Osteoblast (primary cell): ENCODE results near the gene HDHD5. TPM values are rescaled to one million over a fixed set of nuclear protein-coding genes. Genes with fewer than 3 reads are reported as not detected.

ENCODE experiments used
- DNase-seq: peaks from one replicate; pipeline ENCODE4 v3.0.0; 2011; ENCODE audit warnings: low spot score, mixed read lengths; ENCODE audit not compliant: insufficient read length; ENCODE audit errors: missing footprints
- H2AFZ ChIP-seq: 2 replicates; pipeline ENCODE4 v1.6.0; 2011; ENCODE audit warnings: mild to moderate bottlenecking, low read length
- H3K27ac ChIP-seq: 2 replicates; pipeline ENCODE4 v1.5.1; 2011; ENCODE audit warnings: mild to moderate bottlenecking, low read depth, low read length, moderate library complexity
- H3K27me3 ChIP-seq: 2 replicates; pipeline ENCODE4 v1.6.0; 2012; ENCODE audit warnings: mild to moderate bottlenecking, control low read depth, inconsistent platforms, low read length, moderate library complexity; ENCODE audit not compliant: insufficient read depth
- H3K36me3 ChIP-seq: 2 replicates; pipeline ENCODE4 v1.5.1; 2011; ENCODE audit warnings: mild to moderate bottlenecking, low read length, control low read depth, moderate library complexity; ENCODE audit not compliant: insufficient read depth
- H3K4me1 ChIP-seq: 2 replicates; pipeline ENCODE4 v1.5.1; 2011; ENCODE audit warnings: mild to moderate bottlenecking, low read length, control low read depth, moderate library complexity; ENCODE audit not compliant: insufficient read depth
- H3K4me2 ChIP-seq: 2 replicates; pipeline ENCODE4 v1.6.0; 2011; ENCODE audit warnings: mild to moderate bottlenecking, low read length; ENCODE audit not compliant: insufficient read depth
- H3K4me3 ChIP-seq: fragments of 200-600 bp; sonication (generic); 3 replicates; pipeline ENCODE4 v1.5.1; 2012; ENCODE audit warnings: mild to moderate bottlenecking, low read length, inconsistent platforms; ENCODE audit not compliant: insufficient read depth
- H3K79me2 ChIP-seq: 2 replicates; pipeline ENCODE4 v1.6.0; 2012; ENCODE audit warnings: mild to moderate bottlenecking, low read length, control low read depth, inconsistent platforms; ENCODE audit not compliant: insufficient read depth
- H3K9me3 ChIP-seq: 2 replicates; pipeline ENCODE4 v1.5.1; 2011; ENCODE audit warnings: low read depth, low read length, control low read depth
- H4K20me1 ChIP-seq: 2 replicates; pipeline ENCODE4 v1.6.0; 2012; ENCODE audit warnings: mild to moderate bottlenecking, low read length, control low read depth; ENCODE audit not compliant: insufficient read depth
- total RNA-seq: library from RNA; depleted of rRNA; stranded (reverse); fragments of >200 nt; gene quantifications from 2 replicates; pipeline ENCODE4 v1.2.3, GENCODE V29; 2012
- TF ChIP-seq, protein P1 (sequence below): IDR thresholded peaks from 2 replicates; pipeline ENCODE4 v1.5.1; 2011; ENCODE audit warnings: mild to moderate bottlenecking, low read depth, low read length, moderate library complexity; ENCODE audit errors: extremely low read depth

The HDHD5 gene
- total RNA-seq, 1 donor = 31.8 TPM

DNA sequence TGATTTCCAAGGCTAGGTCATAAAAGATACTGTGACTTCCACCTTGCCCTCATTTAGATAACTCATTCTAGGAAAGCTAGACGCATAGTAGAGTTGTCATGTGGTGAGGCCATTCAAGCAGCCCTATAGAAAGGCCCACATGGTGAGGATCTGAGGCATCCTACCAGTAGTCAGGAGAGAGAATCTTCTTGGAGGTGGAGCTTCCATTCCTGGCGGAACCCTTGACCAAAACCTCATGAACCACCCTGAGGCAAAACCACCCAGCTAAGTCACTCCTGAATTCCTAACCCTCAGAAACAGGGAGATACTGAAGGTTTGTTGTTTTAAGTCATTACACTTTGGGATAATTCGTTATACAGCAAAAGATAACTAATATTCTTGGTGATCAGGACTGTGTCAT lies 2.9 kb upstream of the HDHD5 start:
- H3K27me3 ChIP-seq = no peaks in the 10 kb centered on the region
- H3K4me1 ChIP-seq = no peaks in the 10 kb centered on the region
- DNase-seq = no peak
- H3K4me3 ChIP-seq = no peak overlapping the region
- H4K20me1 ChIP-seq = no peaks in the 10 kb centered on the region
- H3K4me2 ChIP-seq = no peak overlapping the region
- H2AFZ ChIP-seq = no peak overlapping the region
- no peaks in the 10 kb centered on the region for H3K36me3 ChIP-seq
- no peak overlapping the region for H3K27ac ChIP-seq
- no peaks in the 10 kb centered on the region for H3K9me3 ChIP-seq
- peaks cover 8% of the 10 kb centered on the region for H3K79me2 ChIP-seq
- TF ChIP-seq, protein P1, sequence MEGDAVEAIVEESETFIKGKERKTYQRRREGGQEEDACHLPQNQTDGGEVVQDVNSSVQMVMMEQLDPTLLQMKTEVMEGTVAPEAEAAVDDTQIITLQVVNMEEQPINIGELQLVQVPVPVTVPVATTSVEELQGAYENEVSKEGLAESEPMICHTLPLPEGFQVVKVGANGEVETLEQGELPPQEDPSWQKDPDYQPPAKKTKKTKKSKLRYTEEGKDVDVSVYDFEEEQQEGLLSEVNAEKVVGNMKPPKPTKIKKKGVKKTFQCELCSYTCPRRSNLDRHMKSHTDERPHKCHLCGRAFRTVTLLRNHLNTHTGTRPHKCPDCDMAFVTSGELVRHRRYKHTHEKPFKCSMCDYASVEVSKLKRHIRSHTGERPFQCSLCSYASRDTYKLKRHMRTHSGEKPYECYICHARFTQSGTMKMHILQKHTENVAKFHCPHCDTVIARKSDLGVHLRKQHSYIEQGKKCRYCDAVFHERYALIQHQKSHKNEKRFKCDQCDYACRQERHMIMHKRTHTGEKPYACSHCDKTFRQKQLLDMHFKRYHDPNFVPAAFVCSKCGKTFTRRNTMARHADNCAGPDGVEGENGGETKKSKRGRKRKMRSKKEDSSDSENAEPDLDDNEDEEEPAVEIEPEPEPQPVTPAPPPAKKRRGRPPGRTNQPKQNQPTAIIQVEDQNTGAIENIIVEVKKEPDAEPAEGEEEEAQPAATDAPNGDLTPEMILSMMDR = no peak

DNA sequence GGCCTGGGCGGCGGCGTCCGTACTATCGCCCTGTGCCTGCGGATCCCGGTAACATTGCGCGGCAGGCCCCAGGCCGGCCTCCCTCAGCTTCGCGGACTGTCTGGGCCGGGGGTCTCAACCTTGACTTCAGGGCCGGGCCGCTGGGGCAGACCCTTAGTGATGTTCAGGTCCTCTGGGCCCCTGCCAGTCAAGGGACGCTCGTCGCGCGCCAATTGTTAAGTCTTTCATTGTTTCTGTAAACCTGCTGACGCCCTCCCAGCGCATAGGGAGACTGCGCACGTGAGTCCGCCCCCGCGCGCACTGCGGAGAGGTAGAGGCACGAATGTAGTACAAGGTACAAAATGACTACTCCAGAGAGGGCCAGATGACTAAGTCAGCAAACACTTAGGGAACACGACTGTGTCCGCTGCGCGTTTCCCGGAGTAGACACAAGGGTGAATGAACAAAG lies 451 bp upstream of the HDHD5 start:
- Histone ChIP-seq H3K27me3 (no peaks in the 10 kb centered on the region), H3K27ac (no peak overlapping the region), H2AFZ (peak overlapping the region; percentile 97), H3K4me1 (no peaks in the 10 kb centered on the region), H3K36me3 (no peaks in the 10 kb centered on the region), H3K4me2 (peak overlapping the region; percentile 88), H3K4me3 (peak overlapping the region; percentile 86), H3K9me3 (no peaks in the 10 kb centered on the region), H4K20me1 (no peaks in the 10 kb centered on the region), H3K79me2 (peaks cover 15% of the 10 kb centered on the region)
- DNase-seq = peak; percentile 87
- TF ChIP-seq, protein P1 = no peak

DNA sequence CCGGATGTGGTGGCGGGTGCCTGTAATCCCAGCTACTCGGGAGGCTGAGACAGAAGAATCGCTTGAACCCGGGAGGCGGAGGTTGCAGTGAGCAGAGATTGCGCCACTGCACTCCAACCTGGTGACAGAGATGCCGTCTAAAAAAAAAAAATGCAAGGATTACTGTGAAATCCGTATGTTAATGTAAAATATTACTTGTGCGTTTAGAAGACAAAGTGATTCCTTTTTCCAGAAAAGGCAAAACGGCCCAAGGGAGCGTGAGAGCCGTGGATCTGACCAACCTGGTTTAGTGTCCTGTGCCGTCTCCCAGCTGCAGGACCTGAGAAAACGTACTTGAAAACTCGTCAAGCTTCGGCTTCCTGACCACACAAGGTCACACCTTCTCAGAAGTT lies 905 bp downstream of the HDHD5 start:
- no peaks in the 10 kb centered on the region for H3K9me3 ChIP-seq
- peak overlapping the region; percentile 86 for H3K4me3 ChIP-seq
- peak overlapping the region; percentile 89 for H2AFZ ChIP-seq
- H3K4me1 ChIP-seq = no peaks in the 10 kb centered on the region
- H3K36me3 ChIP-seq = no peaks in the 10 kb centered on the region
- DNase-seq = peak; percentile 82
- peaks cover 19% of the 10 kb centered on the region for H3K79me2 ChIP-seq
- H3K27ac ChIP-seq = peak overlapping the region; percentile 28
- peak overlapping the region; percentile 88 for H3K4me2 ChIP-seq
- TF ChIP-seq, protein P1 = no peak
- H3K27me3 ChIP-seq = no peaks in the 10 kb centered on the region
- H4K20me1 ChIP-seq = no peaks in the 10 kb centered on the region

DNA sequence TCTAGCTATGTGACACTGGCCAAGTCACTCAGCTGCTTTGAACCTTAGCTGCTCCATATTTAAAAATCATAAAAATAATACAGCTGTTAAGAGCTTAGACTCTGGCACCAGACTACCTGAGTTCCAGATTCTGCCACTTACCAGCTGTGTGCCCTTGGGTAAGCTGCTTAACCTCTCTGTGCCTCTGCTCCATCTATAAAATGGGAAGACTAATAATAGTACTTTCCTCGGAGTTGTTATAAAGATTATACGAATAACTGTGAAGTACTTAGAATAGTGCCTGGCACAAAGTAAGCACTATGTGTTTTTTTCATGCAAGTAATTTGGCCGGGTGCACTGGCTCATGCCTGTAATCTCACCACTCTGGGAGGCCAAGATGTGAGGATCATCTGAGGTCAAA lies 1.4 kb downstream of the HDHD5 start:
- Histone ChIP-seq H3K4me2 (no peak overlapping the region), H4K20me1 (peaks cover 4% of the 10 kb centered on the region), H3K36me3 (no peaks in the 10 kb centered on the region)

More for the DNA sequence above, 1.4 kb downstream of the HDHD5 start:
- peaks cover 23% of the 10 kb centered on the region for H3K79me2 ChIP-seq
- no peaks in the 10 kb centered on the region for H3K27me3 ChIP-seq
- H3K27ac ChIP-seq = no peak overlapping the region
- peak; percentile 50 for DNase-seq
- H3K9me3 ChIP-seq = no peaks in the 10 kb centered on the region
- no peaks in the 10 kb centered on the region for H3K4me1 ChIP-seq
- no peak overlapping the region for H2AFZ ChIP-seq
- TF ChIP-seq, protein P1 = no peak
- H3K4me3 ChIP-seq = no peak overlapping the region
